Lower leg skin (tissue), 3 donors: ENCODE measurements around the gene SRP9.

Source experiments
- POLR2A ChIP-seq, 2 donors: fragments of 450-650 bp; IDR thresholded peaks; one replicate each; pipeline ENCODE4 v1.6.1; 2016 to 2017; ENCODE audit warnings: antibody characterized with exemption in 2 of 2, mild to moderate bottlenecking in 1 of 2, moderate library complexity in 1 of 2
- TF ChIP-seq, protein P1 (sequence below), 3 donors: fragments of 450-650 bp; IDR thresholded peaks; one replicate each; pipeline ENCODE4 v1.5.1; 2016; ENCODE audit warnings: antibody characterized with exemption in 3 of 3, mild to moderate bottlenecking in 3 of 3, moderate library complexity in 2 of 3

- TF ChIP-seq, protein P1, sequence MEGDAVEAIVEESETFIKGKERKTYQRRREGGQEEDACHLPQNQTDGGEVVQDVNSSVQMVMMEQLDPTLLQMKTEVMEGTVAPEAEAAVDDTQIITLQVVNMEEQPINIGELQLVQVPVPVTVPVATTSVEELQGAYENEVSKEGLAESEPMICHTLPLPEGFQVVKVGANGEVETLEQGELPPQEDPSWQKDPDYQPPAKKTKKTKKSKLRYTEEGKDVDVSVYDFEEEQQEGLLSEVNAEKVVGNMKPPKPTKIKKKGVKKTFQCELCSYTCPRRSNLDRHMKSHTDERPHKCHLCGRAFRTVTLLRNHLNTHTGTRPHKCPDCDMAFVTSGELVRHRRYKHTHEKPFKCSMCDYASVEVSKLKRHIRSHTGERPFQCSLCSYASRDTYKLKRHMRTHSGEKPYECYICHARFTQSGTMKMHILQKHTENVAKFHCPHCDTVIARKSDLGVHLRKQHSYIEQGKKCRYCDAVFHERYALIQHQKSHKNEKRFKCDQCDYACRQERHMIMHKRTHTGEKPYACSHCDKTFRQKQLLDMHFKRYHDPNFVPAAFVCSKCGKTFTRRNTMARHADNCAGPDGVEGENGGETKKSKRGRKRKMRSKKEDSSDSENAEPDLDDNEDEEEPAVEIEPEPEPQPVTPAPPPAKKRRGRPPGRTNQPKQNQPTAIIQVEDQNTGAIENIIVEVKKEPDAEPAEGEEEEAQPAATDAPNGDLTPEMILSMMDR (IDR thresholded peaks at IDR 0.05) = peak in 1 of 3 donors; percentile 94
- peak in 1 of 2 donors; percentile 80 for TF ChIP-seq POLR2A (IDR thresholded peaks at IDR 0.05)
These were observed at the start of gene SRP9 for GRCh38 chr1:225777583-225778336.
